Measurements from ENCODE around the gene C6orf89. TPM values are rescaled to one million over a fixed set of nuclear protein-coding genes. Genes with fewer than 3 reads are reported as not detected.
"Not testable (repeated sequence)": the region's sequence is repeated elsewhere in the genome, so short reads cannot be mapped to it uniquely, and the experiment has no call there.

The C6orf89 gene
- polyA plus RNA-seq, 4 donors: 44.0 to 63.3 (median 51.4) TPM

- not testable (repeated sequence) for DNase-seq (ENCODE audit: low read depth in 4 of 4, low spot score in 3 of 4)
Measured at GRCh38 chr6:36942329-36942728, 56.6 kb downstream of the C6orf89 start.

GRCh38 chr6:36944650-36945049 is 58.9 kb downstream of the C6orf89 start:
- no peak for DNase-seq (ENCODE audit: low read depth in 4 of 4, low spot score in 3 of 4)

- no peak for DNase-seq (ENCODE audit: low read depth in 4 of 4, low spot score in 3 of 4)
Measured at GRCh38 chr6:36945301-36945700, 59.5 kb downstream of the C6orf89 start.

GRCh38 chr6:36946526-36946925 is 60.8 kb downstream of the C6orf89 start:
- no peak for DNase-seq (ENCODE audit: low read depth in 4 of 4, low spot score in 3 of 4)

- DNase-seq (ENCODE audit: low read depth in 4 of 4, low spot score in 3 of 4): no peak
Measured at GRCh38 chr6:36947570-36948351, 62.0 kb downstream of the C6orf89 start.

- not testable (repeated sequence) for DNase-seq (ENCODE audit: low read depth in 4 of 4, low spot score in 3 of 4)
Measured at GRCh38 chr6:36949076-36949475, 63.3 kb downstream of the C6orf89 start.

- DNase-seq (ENCODE audit: low read depth in 4 of 4, low spot score in 3 of 4): no peak
Measured at GRCh38 chr6:36949636-36950035, 63.9 kb downstream of the C6orf89 start.

GRCh38 chr6:36953931-36954261 is 68.1 kb downstream of the C6orf89 start:
- DNase-seq (ENCODE audit: low read depth in 4 of 4, low spot score in 3 of 4): no peak

- DNase-seq (ENCODE audit: low read depth in 4 of 4, low spot score in 3 of 4): no peak
Measured at GRCh38 chr6:36954262-36954931, 68.6 kb downstream of the C6orf89 start, which contains the start of gene PI16. Gene PI16 (plus strand): TSS chr6:36954738. CDS start chr6:36954761, 23 bp downstream.

GRCh38 chr6:36955136-36955535 is 69.4 kb downstream of the C6orf89 start:
- DNase-seq (ENCODE audit: low read depth in 4 of 4, low spot score in 3 of 4): no peak

- DNase-seq (ENCODE audit: low read depth in 4 of 4, low spot score in 3 of 4): no peak
Measured at GRCh38 chr6:36955671-36956445, 70.1 kb downstream of the C6orf89 start.

GRCh38 chr6:36956446-36956820 is 70.7 kb downstream of the C6orf89 start:
- DNase-seq (ENCODE audit: low read depth in 4 of 4, low spot score in 3 of 4): no peak

- DNase-seq (ENCODE audit: low read depth in 4 of 4, low spot score in 3 of 4): no peak
Measured at GRCh38 chr6:36957773-36958271, 72.1 kb downstream of the C6orf89 start.

- DNase-seq (ENCODE audit: low read depth in 4 of 4, low spot score in 3 of 4): no peak
Measured at GRCh38 chr6:36958775-36959554, 73.2 kb downstream of the C6orf89 start.

- no peak for DNase-seq (ENCODE audit: low read depth in 4 of 4, low spot score in 3 of 4)
Measured at GRCh38 chr6:36959555-36960250, 74.0 kb downstream of the C6orf89 start.

GRCh38 chr6:36961441-36962435 is 76.0 kb downstream of the C6orf89 start:
- DNase-seq (ENCODE audit: low read depth in 4 of 4, low spot score in 3 of 4): no peak

GRCh38 chr6:36962874-36963273 is 77.1 kb downstream of the C6orf89 start:
- DNase-seq (ENCODE audit: low read depth in 4 of 4, low spot score in 3 of 4): no peak

- no peak for DNase-seq (ENCODE audit: low read depth in 4 of 4, low spot score in 3 of 4)
Measured at GRCh38 chr6:36963451-36964290, 77.9 kb downstream of the C6orf89 start.

All from left renal pelvis (tissue), 4 donors.